Activated T-cell treated with anti-CD3 and anti-CD28 coated beads, Interleukin-2, amount 50 U/mL, for 4 hours (primary cell): Measurements from ENCODE around the gene ROR1. TPM values are rescaled to one million over a fixed set of nuclear protein-coding genes. Genes with fewer than 3 reads are reported as not detected.

ENCODE experiments used
- ATAC-seq, 2 donors: fragments of 200-7000 bp; cut with Tn5 transposase; one replicate each; pipeline ENCODE4 v1.10.0; 2021
- DNase-seq: peaks from one replicate; pipeline ENCODE4 v3.0.0-alpha.2; 2020
- H3K27me3 Mint-ChIP-seq: one replicate; pipeline ENCODE4 v1.8.0; 2021; ENCODE audit warnings: low read depth, mixed read lengths
- H3K36me3 Mint-ChIP-seq: one replicate; pipeline ENCODE4 v1.8.0; 2022; ENCODE audit warnings: mixed read lengths; ENCODE audit not compliant: insufficient read depth
- H3K4me1 Mint-ChIP-seq: one replicate; pipeline ENCODE4 v1.8.0; 2021; ENCODE audit warnings: low read depth, mixed read lengths
- H3K4me3 Mint-ChIP-seq: one replicate; pipeline ENCODE4 v1.8.0; 2021; ENCODE audit warnings: mild to moderate bottlenecking, moderate library complexity, mixed read lengths
- H3K9me3 Mint-ChIP-seq: one replicate; pipeline ENCODE4 v1.8.0; 2021; ENCODE audit warnings: mixed read lengths
- total RNA-seq, 3 donors: library from RNA; stranded (reverse); gene quantifications; one replicate each; pipeline ENCODE4 v1.2.1, GENCODE V29; 2021

Gene ROR1
- total RNA-seq, 3 donors from 2014 or later, result 0.08 to 0.38 (median 0.18) TPM

- no peak for DNase-seq
- peaks cover 1% of the 10 kb centered on the region for H3K27me3 Mint-ChIP-seq
- H3K9me3 Mint-ChIP-seq, result no peaks in the 10 kb centered on the region
- H3K4me1 Mint-ChIP-seq, result no peaks in the 10 kb centered on the region
- no peak overlapping the region for H3K4me3 Mint-ChIP-seq
- no peak for ATAC-seq
- H3K36me3 Mint-ChIP-seq, result no peaks in the 10 kb centered on the region
These were observed 265.6 kb downstream of the ROR1 start for GRCh38 chr1:64039390-64039926.

GRCh38 chr1:64041371-64042131 lies 267.7 kb downstream of the ROR1 start:
- H3K4me1 Mint-ChIP-seq, result no peaks in the 10 kb centered on the region
- no peak overlapping the region for H3K4me3 Mint-ChIP-seq
- H3K27me3 Mint-ChIP-seq, result peaks cover 1% of the 10 kb centered on the region
- ATAC-seq, result no peak
- no peaks in the 10 kb centered on the region for H3K9me3 Mint-ChIP-seq
- no peaks in the 10 kb centered on the region for H3K36me3 Mint-ChIP-seq
- no peak for DNase-seq

GRCh38 chr1:64042331-64043100 lies 268.7 kb downstream of the ROR1 start:
- H3K4me3 Mint-ChIP-seq, result no peak overlapping the region
- DNase-seq (no peak), ATAC-seq (no peak)
- H3K36me3 Mint-ChIP-seq, result no peaks in the 10 kb centered on the region
- no peaks in the 10 kb centered on the region for H3K4me1 Mint-ChIP-seq
- no peaks in the 10 kb centered on the region for H3K9me3 Mint-ChIP-seq
- H3K27me3 Mint-ChIP-seq, result no peaks in the 10 kb centered on the region

DNA sequence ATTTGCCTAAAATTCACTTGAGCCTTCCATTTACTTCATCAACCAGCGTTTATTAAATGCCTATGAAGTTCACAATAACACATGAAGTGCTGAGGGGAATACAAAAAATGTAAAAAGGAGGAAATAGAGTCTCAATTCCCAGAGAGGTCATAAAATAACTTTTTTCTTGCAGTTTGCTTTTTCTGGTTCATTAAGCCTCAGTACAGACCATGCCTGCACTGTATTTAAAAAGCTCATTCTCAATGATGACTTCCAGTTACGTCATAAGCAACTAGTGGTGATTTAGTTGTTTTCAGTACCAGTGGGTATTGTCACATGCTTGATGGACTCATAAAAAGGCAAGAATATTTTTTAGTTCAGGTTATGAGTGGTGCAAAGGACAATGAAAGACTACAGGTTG lies 269.5 kb downstream of the ROR1 start:
- Mint-ChIP-seq H3K4me1 (no peaks in the 10 kb centered on the region), H3K9me3 (no peaks in the 10 kb centered on the region), H3K27me3 (peaks cover 3% of the 10 kb centered on the region), H3K4me3 (no peak overlapping the region), H3K36me3 (no peaks in the 10 kb centered on the region)
- no peak for DNase-seq
- ATAC-seq, result no peak

DNA sequence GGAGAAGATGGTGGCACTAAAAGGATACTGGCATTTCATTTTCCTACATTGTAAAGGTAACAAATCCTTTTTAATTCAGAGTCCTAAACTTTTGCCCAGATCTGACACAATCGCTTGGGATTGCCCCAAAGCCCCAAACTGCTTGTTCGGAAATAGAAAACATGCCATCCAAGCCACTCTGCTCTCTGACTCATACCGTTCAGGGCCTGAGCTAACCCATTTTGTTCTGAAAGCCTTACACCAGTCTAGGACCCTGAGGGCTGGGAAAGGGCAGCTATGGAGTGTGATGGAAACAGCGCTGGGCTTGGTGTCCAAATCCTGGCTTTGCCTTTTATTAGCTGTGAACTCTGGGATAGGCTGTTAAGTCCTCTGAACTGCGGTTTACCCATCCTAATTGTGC lies 270.2 kb downstream of the ROR1 start:
- no peak for ATAC-seq
- Mint-ChIP-seq H3K27me3 (peaks cover 4% of the 10 kb centered on the region), H3K4me3 (no peak overlapping the region), H3K36me3 (no peaks in the 10 kb centered on the region), H3K9me3 (no peaks in the 10 kb centered on the region), H3K4me1 (no peaks in the 10 kb centered on the region)
- DNase-seq, result no peak

GRCh38 chr1:64046243-64046642 lies 272.4 kb downstream of the ROR1 start:
- H3K4me1 Mint-ChIP-seq, result no peaks in the 10 kb centered on the region
- no peak for DNase-seq
- H3K9me3 Mint-ChIP-seq, result no peaks in the 10 kb centered on the region
- no peak for ATAC-seq
- no peaks in the 10 kb centered on the region for H3K36me3 Mint-ChIP-seq
- no peak overlapping the region for H3K4me3 Mint-ChIP-seq
- peaks cover 4% of the 10 kb centered on the region for H3K27me3 Mint-ChIP-seq

DNA sequence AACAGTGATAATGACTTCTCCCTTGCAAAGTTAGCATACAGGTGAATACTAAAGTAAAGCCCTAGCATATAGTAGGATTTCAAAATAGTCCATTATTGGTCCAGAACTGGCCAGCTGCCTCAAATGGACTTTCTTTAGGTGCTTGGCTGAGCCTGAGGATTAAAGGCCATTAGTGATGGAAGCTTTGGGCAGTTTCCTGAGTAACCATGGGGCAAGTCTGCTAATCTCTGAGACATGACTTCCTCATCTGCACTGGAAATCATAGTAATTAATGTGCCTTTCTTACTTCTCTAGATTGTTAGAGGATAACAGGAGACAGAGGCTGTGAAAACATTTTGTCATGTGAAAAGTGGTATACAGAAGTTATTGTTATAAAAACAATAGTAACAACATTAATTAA lies 273.1 kb downstream of the ROR1 start:
- no peaks in the 10 kb centered on the region for H3K4me1 Mint-ChIP-seq
- no peaks in the 10 kb centered on the region for H3K9me3 Mint-ChIP-seq
- H3K4me3 Mint-ChIP-seq, result no peak overlapping the region
- H3K36me3 Mint-ChIP-seq, result no peaks in the 10 kb centered on the region
- no peak for ATAC-seq
- peaks cover 4% of the 10 kb centered on the region for H3K27me3 Mint-ChIP-seq
- no peak for DNase-seq

- no peaks in the 10 kb centered on the region for H3K4me1 Mint-ChIP-seq
- no peaks in the 10 kb centered on the region for H3K9me3 Mint-ChIP-seq
- H3K27me3 Mint-ChIP-seq, result peaks cover 4% of the 10 kb centered on the region
- DNase-seq, result no peak
- ATAC-seq, result no peak
- no peak overlapping the region for H3K4me3 Mint-ChIP-seq
- H3K36me3 Mint-ChIP-seq, result no peaks in the 10 kb centered on the region
These were observed 273.8 kb downstream of the ROR1 start for GRCh38 chr1:64047549-64047996.

- DNase-seq, result no peak
- no peaks in the 10 kb centered on the region for H3K36me3 Mint-ChIP-seq
- no peaks in the 10 kb centered on the region for H3K9me3 Mint-ChIP-seq
- no peak for ATAC-seq
- H3K27me3 Mint-ChIP-seq, result peaks cover 6% of the 10 kb centered on the region
- no peak overlapping the region for H3K4me3 Mint-ChIP-seq
- no peaks in the 10 kb centered on the region for H3K4me1 Mint-ChIP-seq
These were observed 276.2 kb downstream of the ROR1 start for GRCh38 chr1:64049900-64050540.

- Mint-ChIP-seq H3K9me3 (no peaks in the 10 kb centered on the region), H3K4me3 (no peak overlapping the region), H3K4me1 (no peaks in the 10 kb centered on the region), H3K36me3 (no peaks in the 10 kb centered on the region), H3K27me3 (peaks cover 6% of the 10 kb centered on the region)
- ATAC-seq, result no peak
- DNase-seq, result no peak
These were observed 276.8 kb downstream of the ROR1 start for GRCh38 chr1:64050601-64051000.

DNA sequence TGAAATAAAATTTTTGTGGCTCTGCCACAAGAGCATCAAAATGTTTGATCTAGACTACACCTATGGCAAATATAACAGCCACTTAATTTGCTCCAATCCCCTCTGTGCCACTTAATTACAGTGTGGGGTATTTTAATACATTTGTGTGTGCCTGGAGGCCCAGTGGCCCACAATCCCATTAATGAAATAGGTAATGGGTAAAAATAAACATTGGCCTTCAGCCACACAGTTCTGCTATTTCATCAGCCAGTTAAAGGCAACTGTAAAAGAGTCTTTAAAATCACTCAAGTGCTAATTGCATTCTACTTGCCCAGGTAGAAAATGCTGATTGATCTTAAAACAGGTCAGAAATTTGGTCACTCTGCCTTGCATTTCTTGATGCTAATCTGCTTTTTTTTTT lies 278.0 kb downstream of the ROR1 start:
- Mint-ChIP-seq H3K4me1 (no peaks in the 10 kb centered on the region), H3K36me3 (no peaks in the 10 kb centered on the region), H3K4me3 (no peak overlapping the region), H3K9me3 (no peaks in the 10 kb centered on the region), H3K27me3 (peaks cover 6% of the 10 kb centered on the region)
- DNase-seq (no peak), ATAC-seq (no peak)

GRCh38 chr1:64052777-64053176 lies 279.0 kb downstream of the ROR1 start:
- H3K27me3 Mint-ChIP-seq, result peaks cover 4% of the 10 kb centered on the region
- no peaks in the 10 kb centered on the region for H3K9me3 Mint-ChIP-seq
- H3K36me3 Mint-ChIP-seq, result no peaks in the 10 kb centered on the region
- no peak overlapping the region for H3K4me3 Mint-ChIP-seq
- H3K4me1 Mint-ChIP-seq, result no peaks in the 10 kb centered on the region
- no peak for DNase-seq
- ATAC-seq, result no peak

DNA sequence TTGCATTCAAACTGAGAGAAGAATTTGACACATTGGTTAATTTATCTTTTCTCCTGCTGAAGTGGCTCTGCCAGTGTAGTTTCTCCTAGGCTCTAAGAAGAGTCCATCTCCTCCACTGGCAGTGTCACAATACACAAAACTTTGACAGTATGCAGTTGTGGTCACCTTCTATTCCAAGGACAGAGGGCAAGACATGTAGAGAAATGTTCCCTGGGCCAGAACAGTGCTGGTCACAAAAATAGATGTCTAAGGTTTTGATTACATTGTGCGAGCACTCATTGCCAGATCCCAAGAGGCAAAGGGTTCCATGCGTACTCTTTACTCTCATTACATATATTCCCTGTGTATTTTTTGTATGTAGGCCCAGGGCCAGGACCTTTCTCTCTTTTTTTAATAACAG lies 281.5 kb downstream of the ROR1 start:
- no peaks in the 10 kb centered on the region for H3K36me3 Mint-ChIP-seq
- peaks cover 4% of the 10 kb centered on the region for H3K9me3 Mint-ChIP-seq
- no peak overlapping the region for H3K4me3 Mint-ChIP-seq
- H3K27me3 Mint-ChIP-seq, result peaks cover 7% of the 10 kb centered on the region
- no peaks in the 10 kb centered on the region for H3K4me1 Mint-ChIP-seq
- DNase-seq (no peak), ATAC-seq (no peak)

DNA sequence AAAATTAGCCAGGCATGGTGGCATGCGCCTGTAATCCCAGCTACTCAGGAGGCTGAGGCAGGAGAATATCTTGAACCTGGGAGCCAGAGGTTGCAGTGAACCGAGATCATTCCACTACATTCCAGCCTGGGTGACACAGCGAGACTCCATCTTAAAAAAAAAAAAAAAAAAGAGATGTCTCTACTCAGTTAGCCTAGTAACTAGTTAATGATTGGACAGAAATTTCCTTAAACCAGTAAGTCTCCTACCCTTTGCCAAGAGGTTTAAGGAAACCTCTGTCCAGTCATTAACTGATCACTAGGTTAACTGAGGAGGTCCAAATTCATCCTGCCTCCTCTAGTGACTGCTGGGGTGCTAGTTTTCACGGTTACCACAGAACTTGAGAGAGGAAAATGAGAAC lies 285.7 kb downstream of the ROR1 start:
- H3K36me3 Mint-ChIP-seq, result no peaks in the 10 kb centered on the region
- peaks cover 12% of the 10 kb centered on the region for H3K27me3 Mint-ChIP-seq
- H3K9me3 Mint-ChIP-seq, result peaks cover 13% of the 10 kb centered on the region
- no peak for DNase-seq
- H3K4me3 Mint-ChIP-seq, result no peak overlapping the region
- H3K4me1 Mint-ChIP-seq, result peaks cover 2% of the 10 kb centered on the region
- no peak for ATAC-seq
